ENCODE measurements around the gene UNC79. TPM values are rescaled to one million over a fixed set of nuclear protein-coding genes. Genes with fewer than 3 reads are reported as not detected.

Gene UNC79
- polyA plus RNA-seq, 3 donors = 0.01 to 0.02 TPM; not detected in 1

DNA sequence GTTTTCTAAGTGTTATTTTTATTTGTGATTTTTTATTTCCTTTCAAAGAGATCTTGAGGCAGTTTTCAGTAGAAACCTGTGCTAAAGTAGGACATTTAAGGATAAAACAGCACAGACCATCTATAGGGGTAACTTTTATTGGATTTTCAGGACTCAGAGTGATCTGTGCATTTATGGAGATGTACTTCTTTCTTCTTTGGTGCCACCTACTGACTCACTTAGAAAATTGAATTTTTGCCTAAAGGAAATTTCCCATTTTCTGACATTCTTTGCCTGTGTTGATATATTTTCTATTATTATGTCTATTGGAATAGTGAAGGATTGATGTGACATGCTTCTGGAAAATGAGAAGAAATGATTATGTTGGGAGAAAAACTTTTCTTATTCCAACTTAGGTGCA, 113.0 kb downstream of the UNC79 start:
- Histone ChIP-seq H3K9me3 (replicated peaks in 1 of 2; ENCODE audit: control insufficient read depth in 1 of 2, insufficient read depth in 1 of 2, low read length in 2 of 2) (no peaks in the 10 kb centered on the region), H4K20me1 (ENCODE audit: insufficient read depth, low read length) (no peaks in the 10 kb centered on the region), H3K27ac (ENCODE audit: low read depth in 1 of 2, low read length in 2 of 2) (no peak overlapping the region), H3K4me2 (replicated peaks; ENCODE audit: extremely low read depth, low read length, poor library complexity, severe bottlenecking) (no peak overlapping the region), H3K4me1 (ENCODE audit: control insufficient read depth in 1 of 2, insufficient read depth in 2 of 2, low read length in 2 of 2) (peaks cover 11 to 13% of the 10 kb centered on the region in 2 donors), H3K9ac (ENCODE audit: insufficient read depth, low read length, poor library complexity, severe bottlenecking) (no peak overlapping the region), H3K79me2 (ENCODE audit: insufficient read depth, low read length) (no peaks in the 10 kb centered on the region), H3K27me3 (ENCODE audit: control insufficient read depth in 2 of 2, insufficient read depth in 2 of 2, low read length in 2 of 2) (no peaks in the 10 kb centered on the region), H3K4me3 (replicated peaks in 1 of 3; ENCODE audit: low read depth in 2 of 3, low read length in 3 of 3) (no peak overlapping the region), H2AFZ (ENCODE audit: insufficient read depth, low read depth, low read length, poor library complexity, severe bottlenecking) (no peak overlapping the region), H3K36me3 (replicated peaks in 1 of 2; ENCODE audit: control insufficient read depth in 1 of 2, insufficient read depth in 2 of 2, low read length in 2 of 2) (no peaks in the 10 kb centered on the region)
- Mint-ChIP-seq H3K9me3 (no peaks in the 10 kb centered on the region), H3K27me3 (ENCODE audit: low read depth in 3 of 3) (peaks cover 5 to 12% (median 5%) of the 10 kb centered on the region in 3 donors), H3K36me3 (no peaks in the 10 kb centered on the region), H3K27ac (no peak overlapping the region), H3K4me1 (peaks cover 21% of the 10 kb centered on the region), H3K4me3 (no peak overlapping the region)
- DNase-seq = peak in 2 of 3 donors; percentile 14 to 30
- intact Hi-C loops (cut with micrococcal nuclease) = no loop called here
- TF ChIP-seq, protein P1, sequence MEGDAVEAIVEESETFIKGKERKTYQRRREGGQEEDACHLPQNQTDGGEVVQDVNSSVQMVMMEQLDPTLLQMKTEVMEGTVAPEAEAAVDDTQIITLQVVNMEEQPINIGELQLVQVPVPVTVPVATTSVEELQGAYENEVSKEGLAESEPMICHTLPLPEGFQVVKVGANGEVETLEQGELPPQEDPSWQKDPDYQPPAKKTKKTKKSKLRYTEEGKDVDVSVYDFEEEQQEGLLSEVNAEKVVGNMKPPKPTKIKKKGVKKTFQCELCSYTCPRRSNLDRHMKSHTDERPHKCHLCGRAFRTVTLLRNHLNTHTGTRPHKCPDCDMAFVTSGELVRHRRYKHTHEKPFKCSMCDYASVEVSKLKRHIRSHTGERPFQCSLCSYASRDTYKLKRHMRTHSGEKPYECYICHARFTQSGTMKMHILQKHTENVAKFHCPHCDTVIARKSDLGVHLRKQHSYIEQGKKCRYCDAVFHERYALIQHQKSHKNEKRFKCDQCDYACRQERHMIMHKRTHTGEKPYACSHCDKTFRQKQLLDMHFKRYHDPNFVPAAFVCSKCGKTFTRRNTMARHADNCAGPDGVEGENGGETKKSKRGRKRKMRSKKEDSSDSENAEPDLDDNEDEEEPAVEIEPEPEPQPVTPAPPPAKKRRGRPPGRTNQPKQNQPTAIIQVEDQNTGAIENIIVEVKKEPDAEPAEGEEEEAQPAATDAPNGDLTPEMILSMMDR (IDR thresholded peaks at IDR 0.05) = peak; percentile 70

DNA sequence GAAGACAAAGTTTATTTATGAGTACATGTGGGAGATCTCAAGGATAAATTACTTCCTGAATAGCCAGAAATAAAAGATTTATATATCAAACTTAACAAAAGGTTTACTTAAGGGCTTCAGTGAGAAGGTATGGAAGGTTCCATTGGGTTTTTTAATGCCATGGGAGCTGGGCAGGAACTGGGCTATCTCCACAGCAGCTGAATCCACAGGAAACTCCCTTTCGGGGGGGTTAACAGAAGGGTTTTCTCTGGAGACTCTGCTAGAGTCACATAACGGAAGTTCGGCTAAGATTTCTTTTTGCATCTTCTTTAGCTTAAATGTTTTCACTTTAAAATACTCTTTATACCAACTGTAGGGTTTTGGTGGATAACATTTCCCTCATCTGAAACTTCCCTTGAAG, 113.5 kb downstream of the UNC79 start:
- Histone ChIP-seq H3K79me2 (ENCODE audit: insufficient read depth, low read length) (no peaks in the 10 kb centered on the region), H3K9me3 (replicated peaks in 1 of 2; ENCODE audit: control insufficient read depth in 1 of 2, insufficient read depth in 1 of 2, low read length in 2 of 2) (no peaks in the 10 kb centered on the region), H2AFZ (ENCODE audit: insufficient read depth, low read depth, low read length, poor library complexity, severe bottlenecking) (no peak overlapping the region), H3K4me1 (ENCODE audit: control insufficient read depth in 1 of 2, insufficient read depth in 2 of 2, low read length in 2 of 2) (peaks cover 11 to 13% of the 10 kb centered on the region in 2 donors), H3K27ac (ENCODE audit: low read depth in 1 of 2, low read length in 2 of 2) (no peak overlapping the region), H4K20me1 (ENCODE audit: insufficient read depth, low read length) (no peaks in the 10 kb centered on the region), H3K4me2 (replicated peaks; ENCODE audit: extremely low read depth, low read length, poor library complexity, severe bottlenecking) (no peak overlapping the region), H3K4me3 (replicated peaks in 1 of 3; ENCODE audit: low read depth in 2 of 3, low read length in 3 of 3) (no peak overlapping the region), H3K36me3 (replicated peaks in 1 of 2; ENCODE audit: control insufficient read depth in 1 of 2, insufficient read depth in 2 of 2, low read length in 2 of 2) (no peaks in the 10 kb centered on the region), H3K27me3 (ENCODE audit: control insufficient read depth in 2 of 2, insufficient read depth in 2 of 2, low read length in 2 of 2) (no peaks in the 10 kb centered on the region), H3K9ac (ENCODE audit: insufficient read depth, low read length, poor library complexity, severe bottlenecking) (no peak overlapping the region)
- Mint-ChIP-seq H3K27ac (peak overlapping the region in 1 of 7 donors; percentile 28), H3K4me1 (peaks cover 21% of the 10 kb centered on the region), H3K4me3 (no peak overlapping the region), H3K36me3 (no peaks in the 10 kb centered on the region), H3K9me3 (no peaks in the 10 kb centered on the region), H3K27me3 (ENCODE audit: low read depth in 3 of 3) (peaks cover 5 to 12% (median 5%) of the 10 kb centered on the region in 3 donors)
- TF ChIP-seq, protein P1 (IDR thresholded peaks at IDR 0.05) = no peak
- peak in 1 of 3 donors; percentile 12 for DNase-seq
- WGBS (ENCODE audit: insufficient coverage) = 0% methylated on average over 1 of the region's 3 CpGs
- intact Hi-C loops (cut with micrococcal nuclease) = no loop called here

Measured in CD14-positive monocyte (primary cell).